Upper lobe of right lung (tissue), 1 donor: ENCODE results near the gene ARFGAP2. TPM values are rescaled to one million over a fixed set of nuclear protein-coding genes. Genes with fewer than 3 reads are reported as not detected.

Experiments
- ATAC-seq: fragments of 200-7000 bp; cut with Tn5 transposase; one replicate; pipeline ENCODE4 v1.9.1; 2020; ENCODE audit warnings: mild to moderate bottlenecking, moderate library complexity
- DNase-seq: peaks from one replicate; pipeline ENCODE4 v3.0.0-alpha.2; 2020
- H3K27ac ChIP-seq: fragments of 200-600 bp; one replicate; pipeline ENCODE4 v1.8.0; 2022
- H3K27me3 ChIP-seq: fragments of 200-600 bp; one replicate; pipeline ENCODE4 v1.8.0; 2022; ENCODE audit warnings: mild to moderate bottlenecking
- H3K36me3 ChIP-seq: fragments of 200-600 bp; one replicate; pipeline ENCODE4 v1.8.0; 2022
- H3K4me1 ChIP-seq: fragments of 200-600 bp; one replicate; pipeline ENCODE4 v1.8.0; 2022
- H3K4me3 ChIP-seq: fragments of 200-600 bp; one replicate; pipeline ENCODE4 v1.8.0; 2022; ENCODE audit warnings: mild to moderate bottlenecking
- H3K9me3 ChIP-seq: fragments of 200-600 bp; one replicate; pipeline ENCODE4 v1.8.0; 2022
- intact Hi-C: fragments of 100-400 bp; cut with DNase I; formaldehyde crosslinking; loops from one replicate; pipeline ENCODE4 v1.11.0; 2022
- total RNA-seq: library from RNA; stranded (reverse); fragmentation: NEBNext Ultra II Directional; extraction: Animal tissue kit (Norgen Biotek cat#: 25700); gene quantifications from one replicate; pipeline ENCODE4 v1.2.1, GENCODE V29; 2021
- TF ChIP-seq, protein P1 (sequence below): fragments of 200-600 bp; IDR thresholded peaks from one replicate; pipeline ENCODE4 v1.8.0; 2022; ENCODE audit warnings: antibody characterized with exemption
- donor health status: DM: no; HTN: yes; CAD: no; lungs with severe emphysema.

The ARFGAP2 gene
- total RNA-seq, 1 donor from 2014 or later, result 92.9 TPM

DNA sequence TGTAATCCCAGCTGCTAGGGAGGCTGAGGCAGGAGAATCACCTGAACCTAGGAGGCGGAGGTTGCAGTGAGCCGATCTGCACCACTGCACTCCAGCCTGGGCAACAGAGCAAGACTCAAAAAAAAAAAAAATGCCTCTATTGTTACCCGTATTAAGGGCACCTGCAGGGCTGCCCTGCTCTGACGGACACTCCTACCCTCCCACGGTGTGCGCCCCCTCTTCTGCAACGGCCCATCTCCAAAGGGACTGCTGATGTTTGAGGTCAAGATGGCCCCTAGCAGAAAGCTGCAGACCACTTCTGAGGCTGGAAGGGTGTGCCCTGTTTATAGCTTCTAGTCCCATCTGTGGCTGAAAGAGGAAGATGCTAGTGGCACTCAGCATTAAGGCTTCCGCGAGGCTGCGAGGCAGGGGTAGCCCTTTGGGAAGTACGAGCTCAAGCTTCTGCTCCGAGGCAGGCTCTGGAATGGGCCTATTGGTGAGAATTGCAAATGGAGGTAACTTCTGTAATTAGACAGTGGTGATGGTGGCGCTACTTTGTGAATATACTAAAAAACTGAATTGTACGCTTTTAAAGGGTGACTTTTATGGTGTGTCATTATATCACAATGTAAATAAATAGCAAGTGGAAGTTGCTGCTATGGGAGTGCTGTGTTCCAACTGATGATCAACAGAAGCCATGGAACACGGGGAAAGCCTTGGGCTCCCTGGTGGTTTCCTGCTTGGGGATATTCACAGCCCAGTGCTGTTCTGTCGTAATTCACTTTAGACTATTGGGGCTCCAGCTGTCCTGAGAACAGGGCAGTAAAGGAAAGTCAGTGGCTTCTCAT, 24.3 kb downstream of the ARFGAP2 start:
- Histone ChIP-seq H3K4me3 (no peak overlapping the region), H3K4me1 (peaks cover 23% of the 10 kb centered on the region), H3K9me3 (no peaks in the 10 kb centered on the region), H3K36me3 (no peaks in the 10 kb centered on the region), H3K27ac (no peak overlapping the region), H3K27me3 (no peaks in the 10 kb centered on the region)
- no peak for ATAC-seq
- intact Hi-C loops, result loop anchor here (5.0 kb wide), 1 partner anchor 265 kb away; no protein-coding TSS in a partner anchor
- no peak for DNase-seq
- TF ChIP-seq, protein P1, sequence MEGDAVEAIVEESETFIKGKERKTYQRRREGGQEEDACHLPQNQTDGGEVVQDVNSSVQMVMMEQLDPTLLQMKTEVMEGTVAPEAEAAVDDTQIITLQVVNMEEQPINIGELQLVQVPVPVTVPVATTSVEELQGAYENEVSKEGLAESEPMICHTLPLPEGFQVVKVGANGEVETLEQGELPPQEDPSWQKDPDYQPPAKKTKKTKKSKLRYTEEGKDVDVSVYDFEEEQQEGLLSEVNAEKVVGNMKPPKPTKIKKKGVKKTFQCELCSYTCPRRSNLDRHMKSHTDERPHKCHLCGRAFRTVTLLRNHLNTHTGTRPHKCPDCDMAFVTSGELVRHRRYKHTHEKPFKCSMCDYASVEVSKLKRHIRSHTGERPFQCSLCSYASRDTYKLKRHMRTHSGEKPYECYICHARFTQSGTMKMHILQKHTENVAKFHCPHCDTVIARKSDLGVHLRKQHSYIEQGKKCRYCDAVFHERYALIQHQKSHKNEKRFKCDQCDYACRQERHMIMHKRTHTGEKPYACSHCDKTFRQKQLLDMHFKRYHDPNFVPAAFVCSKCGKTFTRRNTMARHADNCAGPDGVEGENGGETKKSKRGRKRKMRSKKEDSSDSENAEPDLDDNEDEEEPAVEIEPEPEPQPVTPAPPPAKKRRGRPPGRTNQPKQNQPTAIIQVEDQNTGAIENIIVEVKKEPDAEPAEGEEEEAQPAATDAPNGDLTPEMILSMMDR, result no peak

DNA sequence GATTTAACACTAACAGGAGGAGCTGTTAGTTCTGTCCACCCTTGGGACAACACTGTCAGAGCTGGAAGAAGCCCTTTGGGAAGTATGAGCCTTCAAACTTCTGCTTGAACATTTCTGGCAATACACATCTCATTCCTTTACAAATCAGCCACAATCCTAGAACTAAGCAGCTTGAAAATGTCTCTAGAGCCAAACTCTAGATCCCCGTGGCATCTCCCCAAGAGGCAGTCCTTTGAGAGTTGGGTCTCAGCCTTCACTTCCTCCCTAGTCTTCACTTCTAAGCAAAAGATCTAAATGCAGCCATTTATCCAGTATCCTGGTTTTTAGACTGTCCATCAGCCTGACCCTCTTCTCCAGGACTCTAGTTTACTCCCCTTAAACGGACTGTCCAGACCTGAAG, 26.9 kb downstream of the ARFGAP2 start:
- ATAC-seq (no peak), DNase-seq (no peak)
- intact Hi-C loops, result loop anchor here (5.0 kb wide), 1 partner anchor 262 kb away; no protein-coding TSS in a partner anchor
- no peaks in the 10 kb centered on the region for H3K9me3 ChIP-seq
- H3K27ac ChIP-seq, result peak overlapping the region; percentile 36
- peaks cover 23% of the 10 kb centered on the region for H3K4me1 ChIP-seq
- no peaks in the 10 kb centered on the region for H3K27me3 ChIP-seq
- H3K4me3 ChIP-seq, result no peak overlapping the region
- TF ChIP-seq, protein P1, result no peak
- H3K36me3 ChIP-seq, result no peaks in the 10 kb centered on the region

DNA sequence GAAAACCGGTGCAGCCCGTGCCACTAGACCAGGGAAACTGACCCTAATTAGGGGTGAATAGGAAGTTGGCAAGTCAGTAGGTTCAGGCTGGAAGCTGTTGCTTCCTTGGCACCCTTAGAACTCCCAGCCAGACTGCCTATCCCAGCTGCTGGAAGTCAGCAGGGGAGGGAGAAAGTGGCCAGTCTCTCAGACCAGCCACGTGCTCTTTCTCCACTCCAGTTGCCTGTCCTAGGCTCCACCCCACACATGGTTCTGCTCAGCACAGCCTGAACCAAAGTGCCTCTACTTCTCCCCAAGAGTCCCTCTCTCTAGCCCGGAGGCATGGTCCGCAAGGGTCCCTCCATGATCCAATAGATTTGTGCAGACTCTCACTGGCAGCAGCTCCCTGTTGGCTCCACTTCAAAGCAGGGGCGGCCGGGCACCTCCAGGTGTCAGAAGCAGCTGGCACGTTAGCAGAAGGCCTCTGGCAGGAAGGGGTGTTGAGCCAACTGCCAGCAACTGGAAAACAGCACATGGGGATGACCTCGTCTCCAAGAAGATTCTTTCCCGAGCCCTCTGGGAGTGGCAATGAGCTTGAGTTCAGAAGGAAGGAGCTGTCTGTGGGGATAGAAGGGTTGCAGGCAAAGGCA, 27.7 kb downstream of the ARFGAP2 start:
- Histone ChIP-seq H3K4me1 (peaks cover 22% of the 10 kb centered on the region), H3K36me3 (no peaks in the 10 kb centered on the region), H3K27me3 (no peaks in the 10 kb centered on the region), H3K4me3 (no peak overlapping the region), H3K27ac (peak overlapping the region; percentile 36), H3K9me3 (no peaks in the 10 kb centered on the region)
- DNase-seq (no peak), ATAC-seq (peak; percentile 32)
- TF ChIP-seq, protein P1, result no peak
- intact Hi-C loops, result no loop called here

DNA sequence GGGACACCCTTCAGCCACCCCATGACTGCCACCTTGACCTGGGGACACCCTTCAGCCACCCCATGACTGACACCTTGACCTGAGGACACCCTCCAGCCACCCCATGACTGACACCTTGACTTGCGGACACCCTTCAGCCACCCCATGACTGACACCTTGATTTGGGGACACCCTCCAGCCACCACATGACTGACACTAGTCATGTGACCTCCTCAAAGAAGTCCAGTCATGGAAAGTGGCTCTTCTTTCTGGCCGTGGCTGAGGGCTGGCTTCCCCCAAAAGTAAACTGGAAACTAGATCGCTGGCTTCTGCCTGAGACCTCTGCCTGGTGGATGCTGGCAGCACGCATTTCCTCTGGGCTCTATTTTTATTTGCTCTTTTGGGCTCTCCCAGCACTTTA, 28.4 kb downstream of the ARFGAP2 start:
- no peak overlapping the region for H3K4me3 ChIP-seq
- no peak for ATAC-seq
- intact Hi-C loops, result no loop called here

DNA sequence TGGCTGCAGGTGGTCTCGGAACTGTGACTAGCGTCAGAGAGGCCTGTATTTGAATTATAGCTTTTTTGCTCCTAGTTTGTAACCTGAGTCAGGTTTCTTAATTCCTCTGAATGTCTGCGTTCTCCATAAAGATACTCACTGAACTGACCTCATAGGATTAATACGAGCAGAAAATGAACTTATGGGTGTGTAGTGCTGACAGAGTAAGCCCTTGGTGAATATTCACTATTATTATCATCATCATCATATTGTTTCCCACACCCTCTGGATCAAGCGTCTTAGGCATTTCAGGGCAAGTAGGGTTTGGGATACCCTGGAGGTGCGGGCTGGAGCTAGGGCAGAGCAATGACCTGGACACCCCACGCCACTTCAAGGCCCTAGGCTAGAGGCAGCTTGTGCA, 29.0 kb downstream of the ARFGAP2 start:
- H3K36me3 ChIP-seq, result no peaks in the 10 kb centered on the region
- ATAC-seq, result no peak
- H3K27ac ChIP-seq, result no peak overlapping the region
- H3K9me3 ChIP-seq, result no peaks in the 10 kb centered on the region
- TF ChIP-seq, protein P1, result no peak
- H3K4me1 ChIP-seq, result peaks cover 13% of the 10 kb centered on the region
- intact Hi-C loops, result no loop called here
- no peaks in the 10 kb centered on the region for H3K27me3 ChIP-seq
- DNase-seq, result no peak
- no peak overlapping the region for H3K4me3 ChIP-seq

More for the DNA sequence above, 28.4 kb downstream of the ARFGAP2 start:
- Histone ChIP-seq H3K9me3 (no peaks in the 10 kb centered on the region), H3K36me3 (no peaks in the 10 kb centered on the region), H3K4me1 (peaks cover 14% of the 10 kb centered on the region), H3K27ac (no peak overlapping the region), H3K27me3 (no peaks in the 10 kb centered on the region)
- TF ChIP-seq, protein P1, result no peak
- no peak for DNase-seq
